Endometrial microvascular endothelial cells (primary cell): ENCODE data around the gene IPO4. TPM values are rescaled to one million over a fixed set of nuclear protein-coding genes. Genes with fewer than 3 reads are reported as not detected.
"Not testable (repeated sequence)": the region's sequence is repeated elsewhere in the genome, so short reads cannot be mapped to it uniquely, and the experiment has no call there.

Experiments
- in situ Hi-C: cut with HindIII; loops from 2 replicates; pipeline ENCODE4 v1.10.0; 2017; ENCODE audit warnings: low sequenced_read_pairs, low pct_unique_long_range_greater_than_20kb; ENCODE audit errors: inconsistent ontology term
- total RNA-seq: library from RNA; depleted of rRNA; stranded (reverse); fragments of >200 nt; gene quantifications from one replicate; pipeline ENCODE4 v1.2.3, GENCODE V29; 2015; ENCODE audit errors: inconsistent ontology term

Gene IPO4, protein sequence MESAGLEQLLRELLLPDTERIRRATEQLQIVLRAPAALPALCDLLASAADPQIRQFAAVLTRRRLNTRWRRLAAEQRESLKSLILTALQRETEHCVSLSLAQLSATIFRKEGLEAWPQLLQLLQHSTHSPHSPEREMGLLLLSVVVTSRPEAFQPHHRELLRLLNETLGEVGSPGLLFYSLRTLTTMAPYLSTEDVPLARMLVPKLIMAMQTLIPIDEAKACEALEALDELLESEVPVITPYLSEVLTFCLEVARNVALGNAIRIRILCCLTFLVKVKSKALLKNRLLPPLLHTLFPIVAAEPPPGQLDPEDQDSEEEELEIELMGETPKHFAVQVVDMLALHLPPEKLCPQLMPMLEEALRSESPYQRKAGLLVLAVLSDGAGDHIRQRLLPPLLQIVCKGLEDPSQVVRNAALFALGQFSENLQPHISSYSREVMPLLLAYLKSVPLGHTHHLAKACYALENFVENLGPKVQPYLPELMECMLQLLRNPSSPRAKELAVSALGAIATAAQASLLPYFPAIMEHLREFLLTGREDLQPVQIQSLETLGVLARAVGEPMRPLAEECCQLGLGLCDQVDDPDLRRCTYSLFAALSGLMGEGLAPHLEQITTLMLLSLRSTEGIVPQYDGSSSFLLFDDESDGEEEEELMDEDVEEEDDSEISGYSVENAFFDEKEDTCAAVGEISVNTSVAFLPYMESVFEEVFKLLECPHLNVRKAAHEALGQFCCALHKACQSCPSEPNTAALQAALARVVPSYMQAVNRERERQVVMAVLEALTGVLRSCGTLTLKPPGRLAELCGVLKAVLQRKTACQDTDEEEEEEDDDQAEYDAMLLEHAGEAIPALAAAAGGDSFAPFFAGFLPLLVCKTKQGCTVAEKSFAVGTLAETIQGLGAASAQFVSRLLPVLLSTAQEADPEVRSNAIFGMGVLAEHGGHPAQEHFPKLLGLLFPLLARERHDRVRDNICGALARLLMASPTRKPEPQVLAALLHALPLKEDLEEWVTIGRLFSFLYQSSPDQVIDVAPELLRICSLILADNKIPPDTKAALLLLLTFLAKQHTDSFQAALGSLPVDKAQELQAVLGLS
- 85.0 TPM for total RNA-seq

DNA sequence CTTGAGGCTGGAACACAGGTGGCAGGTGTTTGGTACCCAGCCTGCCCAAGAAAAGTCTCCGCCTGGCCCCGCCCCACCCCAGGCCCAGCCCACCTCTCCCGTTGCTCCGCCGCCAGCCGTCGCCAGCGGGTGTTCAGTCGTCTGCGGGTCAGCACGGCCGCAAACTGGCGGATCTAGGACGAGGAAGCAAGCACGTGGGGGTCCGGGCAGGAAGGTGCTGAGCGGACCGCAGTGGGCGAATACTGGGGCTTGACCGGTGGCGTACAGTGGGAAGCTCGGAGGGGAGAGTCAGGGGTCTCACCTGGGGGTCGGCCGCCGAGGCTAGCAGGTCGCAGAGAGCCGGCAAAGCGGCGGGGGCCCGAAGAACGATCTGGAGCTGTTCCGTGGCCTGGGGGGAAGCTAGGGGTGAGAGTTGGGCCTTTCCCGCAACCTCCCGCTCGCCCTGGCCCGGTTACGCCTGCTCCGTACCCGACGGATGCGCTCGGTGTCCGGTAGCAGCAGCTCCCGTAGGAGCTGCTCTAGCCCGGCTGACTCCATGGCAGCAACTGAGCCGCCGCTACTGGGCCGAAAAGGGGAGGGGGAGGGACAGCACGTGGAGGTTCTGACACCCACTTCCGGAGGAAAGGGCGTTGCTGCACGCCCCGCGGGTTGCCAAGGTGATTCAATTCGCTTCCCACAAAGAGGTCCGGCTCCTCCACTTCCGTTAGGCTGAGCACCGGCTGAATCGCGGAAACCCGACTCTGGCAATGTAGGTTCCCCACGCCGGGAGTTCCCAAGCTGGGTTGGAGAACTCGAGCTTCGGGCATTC, at the start of gene IPO4:
TSS of gene IPO4 (minus strand) at position 566 of the 808 bp plus-strand sequence. CDS start at position 537, 29 bp downstream.
- in situ Hi-C loops, result no loop called here

DNA sequence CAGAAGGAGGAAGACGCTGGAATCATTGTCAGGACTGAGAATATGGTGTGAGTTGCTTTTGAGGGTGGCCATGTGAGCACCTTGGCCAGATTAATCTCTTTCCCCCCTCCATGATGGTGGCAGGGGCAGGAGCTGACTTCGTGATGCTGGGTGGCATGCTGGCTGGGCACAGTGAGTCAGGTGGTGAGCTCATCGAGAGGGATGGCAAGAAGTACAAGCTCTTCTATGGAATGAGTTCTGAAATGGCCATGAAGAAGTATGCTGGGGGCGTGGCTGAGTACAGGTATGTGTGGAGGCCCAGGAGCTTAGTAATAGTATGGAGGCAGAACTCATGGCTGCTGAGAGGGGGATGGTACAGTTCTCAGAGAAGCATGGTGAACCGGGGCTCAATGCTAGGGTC, 49.5 kb upstream of the IPO4 start:
- in situ Hi-C loops, result no loop called here

- in situ Hi-C loops, result no loop called here
Measured at GRCh38 chr14:24237463-24237955, 48.9 kb upstream of the IPO4 start.

GRCh38 chr14:24236689-24237462, 48.3 kb upstream of the IPO4 start:
- in situ Hi-C loops, result no loop called here

DNA sequence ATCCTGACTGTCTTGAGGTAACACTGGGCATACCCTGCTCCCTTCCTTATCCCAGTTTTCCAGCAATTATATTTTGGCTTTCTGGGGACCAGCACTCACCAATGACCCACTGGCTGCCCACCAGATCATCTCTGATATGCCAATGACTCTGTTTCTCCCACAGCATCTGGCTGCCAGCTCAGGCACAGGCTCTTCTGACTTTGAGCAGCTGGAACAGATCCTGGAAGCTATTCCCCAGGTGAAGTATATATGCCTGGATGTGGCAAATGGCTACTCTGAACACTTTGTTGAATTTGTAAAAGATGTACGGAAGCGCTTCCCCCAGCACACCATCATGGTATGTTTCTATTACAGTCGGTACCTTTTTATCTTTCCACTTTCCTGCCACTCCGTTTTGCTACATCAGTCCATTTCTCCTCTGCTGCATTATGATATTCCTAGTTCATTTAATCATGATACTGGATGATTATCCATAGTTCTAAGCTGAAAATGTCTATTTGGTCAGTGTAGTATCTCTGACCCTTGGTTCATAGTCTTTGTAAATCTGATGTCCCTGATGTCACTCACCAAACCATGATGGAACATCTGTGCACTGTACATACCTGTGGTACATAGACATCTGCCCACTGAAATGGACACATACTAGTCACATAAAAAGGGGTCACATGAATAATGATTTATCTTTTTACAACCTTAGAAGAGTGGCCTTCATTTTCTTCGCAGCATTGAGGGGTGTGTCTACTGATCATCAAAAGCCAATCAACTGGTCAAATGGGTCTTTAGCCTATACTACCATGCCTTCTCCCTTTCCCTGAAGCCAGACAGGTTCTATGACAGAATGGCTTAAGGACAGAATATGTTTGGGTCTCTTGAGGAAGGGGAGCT, 47.4 kb upstream of the IPO4 start:
- in situ Hi-C loops, result no loop called here

DNA sequence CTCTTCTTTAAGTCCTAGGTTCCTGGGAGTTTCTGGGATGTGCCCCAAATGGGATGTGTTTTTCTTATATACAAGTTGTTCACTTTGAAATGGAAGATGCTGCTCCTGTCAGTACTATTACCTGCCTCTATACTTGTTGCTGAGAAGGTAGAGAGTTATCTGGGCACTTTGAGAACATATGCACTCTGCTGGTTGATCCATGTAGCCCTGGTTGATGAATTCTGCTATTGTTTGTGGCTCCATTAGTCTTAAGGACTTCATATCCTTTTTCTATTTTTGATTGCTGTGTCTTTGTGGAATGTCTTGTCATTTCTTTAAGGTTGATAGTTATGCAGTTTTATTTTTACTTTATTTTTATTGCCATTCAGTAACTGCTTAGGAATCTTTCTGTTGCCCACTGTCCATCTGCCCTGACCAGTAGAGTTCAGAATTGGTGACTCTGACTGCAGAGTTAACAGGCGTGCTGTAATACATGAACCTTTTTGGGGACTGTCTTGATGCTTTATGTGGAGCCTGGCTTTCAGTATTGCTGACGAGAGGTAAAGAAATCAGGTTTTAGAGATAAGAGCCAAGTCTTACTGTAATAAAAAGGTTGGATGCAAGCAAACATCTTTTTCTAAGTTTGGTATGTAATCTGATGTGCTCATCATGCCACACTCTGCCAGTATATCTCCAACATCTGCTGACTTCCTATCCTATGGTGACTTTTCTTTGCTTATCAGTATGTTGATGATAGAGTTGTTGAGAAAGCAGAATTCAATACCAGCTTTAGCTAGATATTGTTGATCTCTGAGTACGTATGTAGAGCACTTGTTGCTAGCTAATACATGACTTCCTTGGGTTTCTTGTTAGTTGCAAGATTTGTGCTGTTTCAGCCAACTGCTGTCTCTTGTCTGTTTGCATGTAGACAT, 45.7 kb upstream of the IPO4 start:
- in situ Hi-C loops, result no loop called here

DNA sequence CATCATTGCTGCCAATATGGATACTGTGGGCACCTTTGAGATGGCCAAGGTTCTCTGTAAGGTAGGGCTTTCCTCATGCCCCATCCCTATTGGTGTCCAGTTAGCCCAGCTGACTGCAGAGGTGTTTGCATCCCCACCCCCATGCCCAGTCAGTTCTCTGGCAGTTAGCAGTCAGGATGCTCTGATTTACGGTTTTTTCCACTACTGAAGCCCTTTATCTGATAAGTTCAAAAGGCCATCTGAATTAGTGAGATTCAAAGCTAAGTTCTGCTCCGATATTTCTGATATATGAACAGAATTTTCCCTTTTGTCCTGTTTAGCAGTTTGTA, 44.9 kb upstream of the IPO4 start:
- in situ Hi-C loops, result no loop called here

- in situ Hi-C loops, result no loop called here
Measured at GRCh38 chr14:24232645-24233537, 44.3 kb upstream of the IPO4 start, which contains the start of gene GMPR2. Gene GMPR2 (plus strand): TSS chr14:24232929. CDS start chr14:24233254, 325 bp downstream.

DNA sequence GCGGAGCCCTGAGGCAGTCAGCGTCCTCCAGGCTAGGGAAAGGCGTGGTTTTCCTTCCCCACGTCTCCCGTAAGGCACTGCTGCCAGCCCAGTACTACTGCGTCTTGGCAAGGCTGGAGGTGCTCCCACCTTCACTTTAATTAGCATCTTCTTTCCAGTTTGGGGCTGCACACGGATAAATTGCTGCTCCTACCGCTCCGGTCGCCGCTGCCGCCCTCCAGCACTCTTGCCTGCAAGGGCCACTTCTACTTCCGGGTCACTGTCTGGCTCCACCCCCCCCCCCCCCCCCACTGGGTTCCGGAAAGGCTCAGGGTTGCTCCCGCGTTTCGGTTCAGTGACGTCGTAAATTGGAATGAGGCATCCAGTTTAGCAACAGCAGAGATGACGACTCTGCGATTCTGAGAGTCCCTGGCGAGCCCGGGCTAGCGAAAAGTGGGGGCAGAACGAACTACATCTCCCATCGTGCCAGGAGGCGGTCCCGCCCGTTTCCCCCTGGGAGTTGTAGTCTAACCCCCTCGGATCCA, 43.6 kb upstream of the IPO4 start, which contains the start of gene NEDD8:
TSS of gene NEDD8 (minus strand) at position 247 of the 524 bp plus-strand sequence. CDS start at position 147, 100 bp downstream.
- in situ Hi-C loops, result no loop called here

DNA sequence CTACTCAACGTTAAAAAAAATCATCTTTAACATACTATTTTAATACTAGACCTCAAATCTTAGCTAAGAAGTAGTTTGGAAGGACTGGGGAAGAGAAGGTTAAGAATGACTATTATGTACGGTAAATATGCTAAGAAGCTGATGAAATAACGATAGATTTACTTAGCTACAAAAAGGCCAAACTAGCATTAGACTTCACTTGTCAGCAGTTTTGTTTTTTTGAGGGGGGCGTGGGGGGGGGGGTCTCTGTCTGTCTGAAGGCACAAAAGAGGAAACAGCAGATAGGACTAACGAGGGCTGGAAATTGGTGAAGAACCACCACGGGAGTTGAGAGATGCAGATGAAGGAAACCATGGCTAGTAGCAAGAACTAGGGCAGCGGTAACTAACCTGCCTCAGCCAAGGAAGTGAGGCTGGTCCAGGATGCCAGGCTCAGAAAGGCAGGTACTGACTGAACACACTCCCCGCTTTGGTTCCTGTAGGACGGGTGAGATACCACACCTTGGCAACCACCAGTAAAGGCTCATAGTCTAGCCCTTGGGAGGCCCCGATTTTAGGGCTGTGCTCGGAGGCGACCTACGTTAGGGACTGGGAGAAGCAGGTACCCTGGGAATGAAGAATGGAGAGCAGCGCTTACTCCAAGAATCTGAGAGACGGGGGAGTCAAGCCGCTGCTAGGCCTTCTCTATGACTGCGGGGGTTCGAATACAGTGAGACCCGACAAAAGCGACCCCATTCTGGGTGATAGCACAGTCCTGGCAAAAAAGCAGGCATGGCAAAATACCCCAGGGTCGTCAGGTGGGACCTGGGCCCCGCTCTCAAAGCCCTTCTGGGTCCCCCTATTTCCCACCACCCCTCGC, 42.9 kb upstream of the IPO4 start:
- in situ Hi-C loops, result no loop called here

DNA sequence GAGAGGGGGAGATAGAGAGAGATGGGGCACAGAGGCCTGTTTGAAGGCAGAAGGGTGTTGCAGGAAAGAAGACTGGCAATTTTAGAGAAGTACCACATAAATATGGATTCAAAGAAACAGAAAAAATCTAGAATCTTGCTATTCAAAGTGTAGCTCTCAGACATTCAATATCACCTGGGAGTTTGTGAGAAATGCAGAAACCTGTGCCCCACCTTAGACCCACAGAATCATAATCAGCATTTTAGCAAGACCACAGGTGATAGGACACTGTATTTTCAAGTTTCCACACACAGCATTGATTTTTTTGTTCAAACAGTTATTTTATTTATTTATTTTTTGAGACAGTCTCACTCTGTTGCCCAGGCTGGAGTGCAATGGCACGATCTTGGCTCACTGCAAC, 40.3 kb upstream of the IPO4 start:
- in situ Hi-C loops, result no loop called here

- in situ Hi-C loops, result no loop called here
Measured at GRCh38 chr14:24226473-24226872, 37.9 kb upstream of the IPO4 start.

GRCh38 chr14:24224618-24225071, 36.0 kb upstream of the IPO4 start:
- in situ Hi-C loops, result no loop called here

- in situ Hi-C loops, result not testable (repeated sequence)
Measured at GRCh38 chr14:24222987-24223386, 34.4 kb upstream of the IPO4 start.
